Spleen (tissue), 11 donors: ENCODE results near the gene PTEN. TPM values are rescaled to one million over a fixed set of nuclear protein-coding genes. Genes with fewer than 3 reads are reported as not detected.

ENCODE experiments used
- DNase-seq: peaks from one replicate; pipeline ENCODE4 v3.0.0-alpha.2; 2020
- H3K27ac ChIP-seq, 8 donors: fragments of 200-600 bp; sonication (generic) in 7 of 8; 1 replicate in 4 of 8; 2 replicates in 4 of 8; pipeline versions ENCODE4 v1.5.0 to v1.8.0; 2016 to 2021; ENCODE audit warnings: inconsistent platforms in 4 of 8, mild to moderate bottlenecking in 4 of 8, moderate library complexity in 1 of 8
- H3K27me3 ChIP-seq, 7 donors: fragments of 200-600 bp; sonication (generic) in 6 of 7; replicated peaks in 1 of 7; 1 replicate in 4 of 7; 2 replicates in 3 of 7; pipeline versions ENCODE4 v1.5.0 to v1.8.0; 2016 to 2021; ENCODE audit warnings: inconsistent platforms in 3 of 7, mild to moderate bottlenecking in 1 of 7
- H3K36me3 ChIP-seq, 6 donors: fragments of 200-600 bp; sonication (generic) in 5 of 6; 1 replicate in 4 of 6; 2 replicates in 2 of 6; pipeline versions ENCODE4 v1.5.0 to v1.8.0; 2016 to 2021; ENCODE audit warnings: inconsistent platforms in 2 of 6
- H3K4me1 ChIP-seq, 6 donors: fragments of 200-600 bp; sonication (generic) in 5 of 6; 1 replicate in 3 of 6; 2 replicates in 3 of 6; pipeline versions ENCODE4 v1.5.0 to v1.8.0; 2016 to 2021; ENCODE audit warnings: inconsistent platforms in 3 of 6
- H3K4me3 ChIP-seq, 8 donors: fragments of 200-600 bp; sonication (generic) in 7 of 8; 1 replicate in 4 of 8; 2 replicates in 4 of 8; pipeline versions ENCODE4 v1.5.0 to v1.8.0; 2016 to 2021; ENCODE audit warnings: inconsistent platforms in 4 of 8, mild to moderate bottlenecking in 4 of 8, moderate library complexity in 2 of 8
- H3K9me3 ChIP-seq, 8 donors: fragments of 200-600 bp; sonication (generic) in 7 of 8; 1 replicate in 4 of 8; 2 replicates in 4 of 8; pipeline versions ENCODE4 v1.5.0 to v1.8.0; 2016 to 2021; ENCODE audit warnings: inconsistent platforms in 4 of 8
- POLR2A ChIP-seq, 3 donors: fragments of 450-650 bp; IDR thresholded peaks; one replicate each; pipeline ENCODE4 v1.5.1; 2017; ENCODE audit warnings: antibody characterized with exemption in 3 of 3, mild to moderate bottlenecking in 1 of 3
- POLR2AphosphoS5 ChIP-seq, 3 donors: sonication (generic); formaldehyde crosslinking; IDR thresholded peaks; one replicate each; pipeline ENCODE4 v1.5.1; 2017; ENCODE audit warnings: antibody characterized with exemption in 3 of 3
- WGBS, 5 donors: extraction: QIAGEN DNeasy Blood & Tissue Kit in 3 of 5; methylation state at CpG; one replicate each; pipeline versions ENCODE4 v1.1.5 to v1.1.7; 2013 to 2018; 5-methylcytosine and 5-hydroxymethylcytosine counted together
- intact Hi-C: fragments of 100-400 bp; cut with DNase I; formaldehyde crosslinking; loops from one replicate; pipeline ENCODE4 v1.15.0; 2023; ENCODE audit warnings: low total_unique reads
- polyA plus RNA-seq, 3 donors: library from polyadenylated mRNA; stranded (reverse); fragments of 200-250 nt; gene quantifications; one replicate each; pipeline ENCODE4 v1.2.1, GENCODE V29; 2013
- total RNA-seq, 7 donors: library from RNA; depleted of rRNA in 3 of 7; stranded (reverse); fragments of >200 nt in 3 of 7; fragmentation: NEBNext Ultra II Directional in 4 of 7; extraction: Animal tissue kit (Norgen Biotek cat#: 25700) in 4 of 7; gene quantifications; one replicate each; pipeline versions ENCODE4 v1.1.0 to v1.2.1, GENCODE V29; 2016 to 2021
- TF ChIP-seq, protein P1 (sequence below), 11 experiments: fragments of 200-600 bp in 7 of 11; fragments of 450-650 bp in 4 of 11; sonication (generic) in 4 of 11; IDR thresholded peaks in 8 of 11; conservative IDR thresholded peaks in 3 of 11; 1 replicate in 7 of 11; 2 replicates in 4 of 11; pipeline versions ENCODE4 v1.4.0 to v1.8.0; 2016 to 2021; ENCODE audit warnings: antibody characterized with exemption in 11 of 11, inconsistent platforms in 4 of 11, mild to moderate bottlenecking in 1 of 11
- donor health status: healthy with polysubstance abuse.
- donor health status: DM: no; HTN: no; CAD: no; lungs with moderate emphysema.
- donor health status: DM: no; HTN: no; CAD: no.
- donor health status: Bipolar disorder and iron deficiency.
- donor health status: healthy.
- donor health status: DM: no; HTN: no; CAD: no.
- donor health status: DM: yes; HTN: yes; CAD: no.

PTEN gene
- total and polyA plus RNA-seq, 10 donors = 38.1 to 300 (median 200) TPM

DNA sequence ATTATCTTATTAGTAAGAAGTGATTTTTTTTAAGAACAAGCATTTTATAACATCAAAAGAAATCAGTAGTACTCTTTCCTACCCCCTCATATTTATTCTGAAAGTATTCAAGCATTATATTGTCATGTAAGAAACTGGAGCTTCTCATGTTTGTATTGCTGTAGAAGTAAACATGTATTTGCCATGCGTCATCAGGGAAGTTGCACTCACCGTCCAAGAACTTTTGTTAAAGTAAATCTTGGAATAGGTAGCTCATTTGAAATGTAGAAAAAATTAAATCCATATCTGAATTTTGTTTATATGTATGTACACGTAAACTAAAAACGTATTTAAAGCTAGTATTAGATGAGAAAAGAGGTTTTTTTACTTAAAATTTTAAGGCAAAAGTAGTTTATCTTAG lies 96.8 kb downstream of the PTEN start:
- no peak for DNase-seq
- 95 to 99% (median 95%) methylated on average over 4 of the region's 4 CpGs for WGBS, 5 donors
- Histone ChIP-seq H3K27ac (no peak overlapping the region), H3K36me3 (peaks cover 0 to 93% (median 45%) of the 10 kb centered on the region in 6 donors), H3K4me3 (no peak overlapping the region), H3K27me3 (no peaks in the 10 kb centered on the region), H3K4me1 (peaks cover 0 to 34% (median 4%) of the 10 kb centered on the region in 6 donors), H3K9me3 (no peaks in the 10 kb centered on the region)
- TF ChIP-seq POLR2AphosphoS5 (IDR thresholded peaks at IDR 0.05) (no peak), POLR2A (IDR thresholded peaks at IDR 0.05) (no peak)
- TF ChIP-seq, protein P1, sequence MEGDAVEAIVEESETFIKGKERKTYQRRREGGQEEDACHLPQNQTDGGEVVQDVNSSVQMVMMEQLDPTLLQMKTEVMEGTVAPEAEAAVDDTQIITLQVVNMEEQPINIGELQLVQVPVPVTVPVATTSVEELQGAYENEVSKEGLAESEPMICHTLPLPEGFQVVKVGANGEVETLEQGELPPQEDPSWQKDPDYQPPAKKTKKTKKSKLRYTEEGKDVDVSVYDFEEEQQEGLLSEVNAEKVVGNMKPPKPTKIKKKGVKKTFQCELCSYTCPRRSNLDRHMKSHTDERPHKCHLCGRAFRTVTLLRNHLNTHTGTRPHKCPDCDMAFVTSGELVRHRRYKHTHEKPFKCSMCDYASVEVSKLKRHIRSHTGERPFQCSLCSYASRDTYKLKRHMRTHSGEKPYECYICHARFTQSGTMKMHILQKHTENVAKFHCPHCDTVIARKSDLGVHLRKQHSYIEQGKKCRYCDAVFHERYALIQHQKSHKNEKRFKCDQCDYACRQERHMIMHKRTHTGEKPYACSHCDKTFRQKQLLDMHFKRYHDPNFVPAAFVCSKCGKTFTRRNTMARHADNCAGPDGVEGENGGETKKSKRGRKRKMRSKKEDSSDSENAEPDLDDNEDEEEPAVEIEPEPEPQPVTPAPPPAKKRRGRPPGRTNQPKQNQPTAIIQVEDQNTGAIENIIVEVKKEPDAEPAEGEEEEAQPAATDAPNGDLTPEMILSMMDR (IDR thresholded peaks at IDR 0.05 in 8 of 11, conservative IDR thresholded peaks at IDR 0.05 in 3 of 11) = no peak
- intact Hi-C loops = no loop called here

DNA sequence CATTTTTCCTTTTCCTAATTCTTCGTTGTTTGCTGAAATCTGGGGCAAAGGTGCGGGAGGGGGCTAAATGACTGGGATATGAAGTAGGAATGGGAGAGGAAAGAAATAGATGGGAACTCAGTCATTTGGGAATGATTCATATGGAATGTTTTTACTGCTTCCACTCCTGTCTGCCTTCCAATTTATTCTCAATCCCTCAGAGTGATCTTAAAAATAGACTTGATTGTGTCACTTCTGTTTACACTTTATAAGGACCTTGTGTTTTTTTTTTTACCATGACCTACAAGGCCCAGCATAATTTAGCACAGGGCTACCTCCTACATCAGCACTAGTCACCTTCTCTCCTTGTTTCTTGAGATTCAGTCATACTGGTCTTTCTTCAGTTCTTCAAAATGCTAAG lies 97.9 kb downstream of the PTEN start:
- no peak overlapping the region for H3K4me3 ChIP-seq
- H3K4me1 ChIP-seq = peaks cover 0 to 25% (median under 1%) of the 10 kb centered on the region in 6 donors
- 48 to 71% (median 50%) methylated on average over 2 of the region's 2 CpGs for WGBS, 5 donors
- intact Hi-C loops = no loop called here
- no peaks in the 10 kb centered on the region for H3K9me3 ChIP-seq
- no peak for TF ChIP-seq POLR2A (IDR thresholded peaks at IDR 0.05)
- TF ChIP-seq, protein P1 (IDR thresholded peaks at IDR 0.05 in 8 of 11, conservative IDR thresholded peaks at IDR 0.05 in 3 of 11) = no peak
- no peak for TF ChIP-seq POLR2AphosphoS5 (IDR thresholded peaks at IDR 0.05)
- no peak for DNase-seq
- peaks cover 0 to 94% (median 40%) of the 10 kb centered on the region in 6 donors for H3K36me3 ChIP-seq
- H3K27me3 ChIP-seq = no peaks in the 10 kb centered on the region
- H3K27ac ChIP-seq = peak overlapping the region in 2 of 8 donors; percentile 26 to 31

DNA sequence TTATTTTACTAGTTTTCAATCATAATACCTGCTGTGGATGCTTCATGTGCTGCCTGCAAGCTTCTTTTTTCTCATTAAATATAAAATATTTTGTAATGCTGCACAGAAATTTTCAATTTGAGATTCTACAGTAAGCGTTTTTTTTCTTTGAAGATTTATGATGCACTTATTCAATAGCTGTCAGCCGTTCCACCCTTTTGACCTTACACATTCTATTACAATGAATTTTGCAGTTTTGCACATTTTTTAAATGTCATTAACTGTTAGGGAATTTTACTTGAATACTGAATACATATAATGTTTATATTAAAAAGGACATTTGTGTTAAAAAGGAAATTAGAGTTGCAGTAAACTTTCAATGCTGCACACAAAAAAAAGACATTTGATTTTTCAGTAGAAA lies 103.0 kb downstream of the PTEN start:
- no peak for DNase-seq
- peaks cover 0 to 58% (median 23%) of the 10 kb centered on the region in 6 donors for H3K36me3 ChIP-seq
- TF ChIP-seq POLR2A (IDR thresholded peaks at IDR 0.05) (no peak), POLR2AphosphoS5 (IDR thresholded peaks at IDR 0.05) (no peak)
- TF ChIP-seq, protein P1 (IDR thresholded peaks at IDR 0.05 in 8 of 11, conservative IDR thresholded peaks at IDR 0.05 in 3 of 11) = no peak
- WGBS, 5 donors = 58 to 73% (median 69%) methylated on average over 2 of the region's 2 CpGs
- H3K27me3 ChIP-seq = no peaks in the 10 kb centered on the region
- H3K9me3 ChIP-seq = no peaks in the 10 kb centered on the region
- H3K4me3 ChIP-seq = no peak overlapping the region
- H3K4me1 ChIP-seq = peaks cover 0 to 5% (median 0%) of the 10 kb centered on the region in 6 donors
- no peak overlapping the region for H3K27ac ChIP-seq
- intact Hi-C loops = loop anchor here (5.0 kb wide), 1 partner anchor 64 kb away; no protein-coding TSS in a partner anchor

DNA sequence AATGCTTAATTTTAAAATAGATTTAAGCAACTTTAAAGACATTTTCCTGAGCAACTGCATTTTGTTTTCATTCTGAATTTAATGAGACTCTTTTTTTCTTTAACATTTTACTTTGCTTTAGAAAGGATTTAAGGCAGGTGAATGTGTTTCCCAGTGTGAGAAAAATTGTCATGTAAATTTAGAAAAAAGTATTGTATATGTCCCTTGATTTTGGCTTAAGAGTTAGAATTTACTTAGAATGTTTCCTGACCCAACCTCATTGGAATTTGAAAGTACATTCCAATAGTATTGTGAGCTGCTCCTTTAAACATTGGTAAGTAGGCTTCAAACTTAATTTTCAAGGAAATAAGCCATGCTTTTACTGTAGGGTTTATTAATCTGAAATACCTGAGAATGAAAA lies 110.2 kb downstream of the PTEN start:
- Histone ChIP-seq H3K36me3 (no peaks in the 10 kb centered on the region), H3K27ac (no peak overlapping the region), H3K27me3 (no peaks in the 10 kb centered on the region), H3K9me3 (no peaks in the 10 kb centered on the region), H3K4me3 (no peak overlapping the region), H3K4me1 (no peaks in the 10 kb centered on the region)
- DNase-seq = no peak
- TF ChIP-seq POLR2AphosphoS5 (IDR thresholded peaks at IDR 0.05) = no peak
- TF ChIP-seq, protein P1 (IDR thresholded peaks at IDR 0.05 in 8 of 11, conservative IDR thresholded peaks at IDR 0.05 in 3 of 11) = no peak
- intact Hi-C loops = no loop called here
